HepG2 (cell line): ENCODE measurements around the gene CDH13. TPM values are rescaled to one million over a fixed set of nuclear protein-coding genes. Genes with fewer than 3 reads are reported as not detected.

Experiments
- ATAC-seq: fragments of 200-7000 bp; cut with Tn5 transposase; 3 replicates; pipeline ENCODE4 v1.9.1; 2020; ENCODE audit warnings: mild to moderate bottlenecking, moderate library complexity
- BruUV-seq: library from RNA; stranded (reverse); fragments of 400-500 nt; replicated peaks from 2 replicates; lab custom pipeline; 2021; lab: Mats Ljungman, UMichigan
- CTCF ChIA-PET: fragments of 300-600 bp; formaldehyde crosslinking; extraction: SDS; loops from one replicate; lab custom pipeline; 2021; ENCODE audit warnings: low total read pairs, inconsistent platforms, low intra/inter-chr PET ratio; lab: Yijun Ruan, JAX
- POLR2A ChIA-PET: fragments of 350-600 bp; sonication (Branson Sonifier 250); formaldehyde crosslinking; loops from one replicate; lab custom pipeline; 2020; ENCODE audit warnings: antibody characterized with exemption, inconsistent platforms; lab: Yijun Ruan, JAX
- DNase-seq: peaks from one replicate; pipeline ENCODE4 v3.0.0-alpha.2; 2015; ENCODE audit warnings: low spot score
- FAIRE-seq: peaks from 3 replicates; lab custom pipeline; 2011; peaks lifted over from hg19 to GRCh38; lab: Jason Lieb, UNC
- H2AFZ ChIP-seq: one replicate; pipeline ENCODE4 v1.6.1; 2011; ENCODE audit warnings: low read length, inconsistent platforms
- H3K27ac ChIP-seq: fragments of 300-600 bp; 3 replicates; pipeline ENCODE4 v1.8.0; 2011; ENCODE audit warnings: mixed run types, mild to moderate bottlenecking, mixed read lengths, low read length, inconsistent platforms; ENCODE audit not compliant: insufficient read depth; ENCODE audit errors: extremely low read length
- H3K27me3 ChIP-seq, 2 experiments: fragments of 200-600 bp in 1 of 2; 2 replicates in 1 of 2; 3 replicates in 1 of 2; pipeline versions ENCODE4 v1.6.0 to v1.8.0; 2011; ENCODE audit warnings: low read length in 2 of 2, mild to moderate bottlenecking in 2 of 2, moderate library complexity in 2 of 2, inconsistent platforms in 1 of 2; ENCODE audit not compliant: insufficient read depth in 2 of 2, control insufficient read depth in 1 of 2
- H3K36me3 ChIP-seq, 2 experiments: fragments of 200-600 bp in 1 of 2; replicated peaks in 1 of 2; 2 replicates in 1 of 2; 3 replicates in 1 of 2; pipeline versions ENCODE4 v1.5.1 to v1.8.0; 2011; ENCODE audit warnings: low read length in 2 of 2, inconsistent platforms in 1 of 2; ENCODE audit not compliant: insufficient read depth in 2 of 2, control insufficient read depth in 1 of 2
- H3K4me1 ChIP-seq: 2 replicates; pipeline ENCODE4 v1.5.1; 2012; ENCODE audit warnings: low read length, inconsistent platforms; ENCODE audit not compliant: insufficient read depth
- H3K4me2 ChIP-seq: 2 replicates; pipeline ENCODE4 v1.6.0; 2011; ENCODE audit warnings: low read depth, low read length, inconsistent platforms
- H3K4me3 ChIP-seq, 3 experiments: fragments of 200-600 bp in 1 of 3; sonication (generic), shearing (Covaris generic) in 1 of 3; replicated peaks in 1 of 3; 2 replicates each; pipeline ENCODE4 v1.5.1; 2011 to 2016; ENCODE audit warnings: low read length in 3 of 3, inconsistent platforms in 2 of 3, low read depth in 2 of 3, mild to moderate bottlenecking in 2 of 3, control low read depth in 1 of 3, mixed read lengths in 1 of 3; ENCODE audit not compliant: insufficient read depth in 1 of 3
- H3K79me2 ChIP-seq: one replicate; pipeline ENCODE4 v1.6.1; 2011; ENCODE audit warnings: low read length, inconsistent platforms; ENCODE audit not compliant: insufficient read depth
- H3K9ac ChIP-seq: 2 replicates; pipeline ENCODE4 v1.6.0; 2011; ENCODE audit warnings: mild to moderate bottlenecking, low read depth, low read length, inconsistent platforms; ENCODE audit not compliant: insufficient read depth
- H3K9me3 ChIP-seq: 2 replicates; pipeline ENCODE4 v1.5.1; 2012; ENCODE audit warnings: mild to moderate bottlenecking, low read length
- H4K20me1 ChIP-seq: 2 replicates; pipeline ENCODE4 v1.6.0; 2011; ENCODE audit warnings: inconsistent platforms, mild to moderate bottlenecking, low read length, moderate library complexity; ENCODE audit not compliant: insufficient read depth
- ARHGAP35 ChIP-seq: sonication (generic); formaldehyde crosslinking; IDR thresholded peaks from 2 replicates; pipeline ENCODE4 v1.9.0; 2022; ENCODE audit warnings: mild to moderate bottlenecking, inconsistent platforms, moderate library complexity, missing genetic modification reagents, borderline replicate concordance
- BRD4 ChIP-seq: sonication (generic); formaldehyde crosslinking; IDR thresholded peaks from 2 replicates; pipeline ENCODE4 v1.4.0; 2020; ENCODE audit warnings: missing genetic modification reagents
- CCAR2 ChIP-seq: fragments of 200-400 bp; formaldehyde crosslinking; optimal IDR thresholded peaks from 2 replicates; pipeline ENCODE3; 2018; ENCODE audit warnings: low read depth, mild to moderate bottlenecking, low read length, moderate library complexity
- MAFF ChIP-seq: IDR thresholded peaks from 2 replicates; pipeline ENCODE4 v1.6.1; 2011; ENCODE audit warnings: low read depth, low read length, improper control_type of control experiment
- MAFK ChIP-seq, 2 experiments: IDR thresholded peaks in 1 of 2; conservative IDR thresholded peaks in 1 of 2; 2 replicates each; pipeline ENCODE4 v1.6.1; 2011; ENCODE audit warnings: improper control_type of control experiment in 2 of 2, low read length in 2 of 2
- NFE2L1 ChIP-seq: sonication (generic); formaldehyde crosslinking; IDR thresholded peaks from 2 replicates; pipeline ENCODE4 v1.4.0; 2020; ENCODE audit warnings: missing genetic modification reagents, mild to moderate bottlenecking, borderline replicate concordance
- NFE2L2 ChIP-seq: fragments of 150-350 bp; IDR thresholded peaks from 2 replicates; pipeline ENCODE4 v1.6.1; 2014; ENCODE audit warnings: low read length
- PAX8 ChIP-seq: sonication (generic); formaldehyde crosslinking; IDR thresholded peaks from 2 replicates; pipeline ENCODE4 v1.8.0; 2022; ENCODE audit warnings: mild to moderate bottlenecking, missing genetic modification reagents, borderline replicate concordance
- REL ChIP-seq: sonication (generic); formaldehyde crosslinking; conservative IDR thresholded peaks from 2 replicates; pipeline ENCODE4 v1.8.0; 2022; ENCODE audit warnings: mild to moderate bottlenecking, missing genetic modification reagents, moderate library complexity
- ZC3H4 ChIP-seq: sonication (generic); formaldehyde crosslinking; IDR thresholded peaks from 2 replicates; pipeline ENCODE4 v1.4.0; 2020; ENCODE audit warnings: missing genetic modification reagents, borderline replicate concordance
- ZNF232 ChIP-seq: sonication (generic); formaldehyde crosslinking; IDR thresholded peaks from 2 replicates; pipeline ENCODE4 v1.4.0; 2020; ENCODE audit warnings: missing genetic modification reagents, borderline replicate concordance
- ZNF354B ChIP-seq: sonication (generic); formaldehyde crosslinking; IDR thresholded peaks from 2 replicates; pipeline ENCODE4 v1.8.0; 2022; ENCODE audit warnings: mild to moderate bottlenecking, missing genetic modification reagents
- ZNF430 ChIP-seq: sonication (generic); formaldehyde crosslinking; IDR thresholded peaks from 2 replicates; pipeline ENCODE4 v1.9.0; 2021; ENCODE audit warnings: mild to moderate bottlenecking, missing genetic modification reagents
- ZNF850 ChIP-seq: sonication (generic); formaldehyde crosslinking; conservative IDR thresholded peaks from 2 replicates; pipeline ENCODE4 v1.9.0; 2021; ENCODE audit warnings: mild to moderate bottlenecking, missing genetic modification reagents
- WGBS: methylation state at CpG from one replicate; pipeline ENCODE4 v1.1.6; 2017; ENCODE audit warnings: low lambda C conversion rate; 5-methylcytosine and 5-hydroxymethylcytosine counted together
- in situ Hi-C: cut with HindIII; loops from 2 replicates; pipeline ENCODE4 v1.10.0; 2017; ENCODE audit warnings: low pct_unique_long_range_greater_than_20kb; ENCODE audit not compliant: extremely low pct_ligation_motif_present
- intact Hi-C: fragments of 100-400 bp; cut with micrococcal nuclease; formaldehyde crosslinking; loops from one replicate; pipeline ENCODE4 v1.10.0; 2022; ENCODE audit not compliant: unreplicated experiment
- polyA plus RNA-seq, 8 experiments: library from polyadenylated mRNA; depleted of rRNA in 3 of 8; stranded (reverse) in 7 of 8; unstranded in 1 of 8; fragments of >200 nt; fragmentation: Illumina TruSeq in 4 of 8; extraction: Trizol in 4 of 8; gene quantifications; 2 replicates each; pipeline versions ENCODE4 v1.2.1 to v1.2.3, GENCODE V29; 2011 to 2016; ENCODE audit warnings: low read depth in 4 of 8, missing spikeins in 1 of 8, mixed read lengths in 1 of 8; ENCODE audit not compliant: insufficient read depth in 1 of 8
- total RNA-seq, 5 experiments: library from RNA; depleted of rRNA; stranded (reverse); fragments of >200 nt; fragmentation: Illumina TruSeq; extraction: Trizol; gene quantifications; 2 replicates each; pipeline ENCODE4 v1.2.3, GENCODE V29; 2016; ENCODE audit warnings: low read depth in 1 of 5
- TF ChIP-seq, protein P1 (sequence below): IDR thresholded peaks from 2 replicates; pipeline ENCODE4 v1.6.1; 2016; ENCODE audit warnings: low read depth, missing genetic modification reagents, missing compliant biosample characterization
- TF ChIP-seq, protein P2 (sequence below): sonication (generic); formaldehyde crosslinking; IDR thresholded peaks from 2 replicates; pipeline ENCODE4 v1.4.0; 2020; ENCODE audit warnings: mild to moderate bottlenecking, missing genetic modification reagents, borderline replicate concordance

CDH13 gene
- total and polyA plus RNA-seq, 2 of the 13 experiments (the other 11 are each of a cell fraction or from before 2014, with no cell fraction given) = not detected

- DNase-seq = no peak
- ChIA-PET CTCF (no interaction called here), POLR2A (no interaction called here)
- intact Hi-C loops (no loop called here), in situ Hi-C loops (no loop called here)
- H3K9ac ChIP-seq = no peak overlapping the region
- no peaks in the 10 kb centered on the region for H3K9me3 ChIP-seq
- no peak overlapping the region for H3K27ac ChIP-seq
- 0 out of 5 replicates have a peak, but pooled peaks cover 0 to 4% of the 10 kb centered on the region in 2 experiments for H3K27me3 ChIP-seq
- 0% methylated on average over 3 of the region's 3 CpGs for WGBS
- H3K36me3 ChIP-seq = no peaks in the 10 kb centered on the region
- no peak for FAIRE-seq
- H3K79me2 ChIP-seq = no peaks in the 10 kb centered on the region
- no peak overlapping the region for H3K4me3 ChIP-seq
- H3K4me2 ChIP-seq = no peak overlapping the region
- H4K20me1 ChIP-seq = no peaks in the 10 kb centered on the region
- H2AFZ ChIP-seq = no peak overlapping the region
- no peak for ATAC-seq
- H3K4me1 ChIP-seq = no peaks in the 10 kb centered on the region
- BruUV-seq = no TSS peak
- TF ChIP-seq CCAR2 (no peak), ARHGAP35 (no peak), ZC3H4 (CRISPR knock-in tag) (no peak), NFE2L2 (peak; percentile 88), MAFK (conservative IDR thresholded peaks at IDR 0.05 in 1 of 2, IDR thresholded peaks at IDR 0.05 in 1 of 2; ENCODE audit: low read length in 2 of 2) (peak; percentile 96 to 97), NFE2L1 (CRISPR knock-in tag) (no peak), REL (no peak), ZNF354B (CRISPR knock-in tag) (no peak), BRD4 (CRISPR knock-in tag) (no peak), ZNF850 (CRISPR knock-in tag) (no peak), PAX8 (CRISPR knock-in tag) (no peak), MAFF (peak; percentile 95), ZNF232 (CRISPR knock-in tag) (no peak), ZNF430 (CRISPR knock-in tag) (no peak)
- TF ChIP-seq, protein P1, sequence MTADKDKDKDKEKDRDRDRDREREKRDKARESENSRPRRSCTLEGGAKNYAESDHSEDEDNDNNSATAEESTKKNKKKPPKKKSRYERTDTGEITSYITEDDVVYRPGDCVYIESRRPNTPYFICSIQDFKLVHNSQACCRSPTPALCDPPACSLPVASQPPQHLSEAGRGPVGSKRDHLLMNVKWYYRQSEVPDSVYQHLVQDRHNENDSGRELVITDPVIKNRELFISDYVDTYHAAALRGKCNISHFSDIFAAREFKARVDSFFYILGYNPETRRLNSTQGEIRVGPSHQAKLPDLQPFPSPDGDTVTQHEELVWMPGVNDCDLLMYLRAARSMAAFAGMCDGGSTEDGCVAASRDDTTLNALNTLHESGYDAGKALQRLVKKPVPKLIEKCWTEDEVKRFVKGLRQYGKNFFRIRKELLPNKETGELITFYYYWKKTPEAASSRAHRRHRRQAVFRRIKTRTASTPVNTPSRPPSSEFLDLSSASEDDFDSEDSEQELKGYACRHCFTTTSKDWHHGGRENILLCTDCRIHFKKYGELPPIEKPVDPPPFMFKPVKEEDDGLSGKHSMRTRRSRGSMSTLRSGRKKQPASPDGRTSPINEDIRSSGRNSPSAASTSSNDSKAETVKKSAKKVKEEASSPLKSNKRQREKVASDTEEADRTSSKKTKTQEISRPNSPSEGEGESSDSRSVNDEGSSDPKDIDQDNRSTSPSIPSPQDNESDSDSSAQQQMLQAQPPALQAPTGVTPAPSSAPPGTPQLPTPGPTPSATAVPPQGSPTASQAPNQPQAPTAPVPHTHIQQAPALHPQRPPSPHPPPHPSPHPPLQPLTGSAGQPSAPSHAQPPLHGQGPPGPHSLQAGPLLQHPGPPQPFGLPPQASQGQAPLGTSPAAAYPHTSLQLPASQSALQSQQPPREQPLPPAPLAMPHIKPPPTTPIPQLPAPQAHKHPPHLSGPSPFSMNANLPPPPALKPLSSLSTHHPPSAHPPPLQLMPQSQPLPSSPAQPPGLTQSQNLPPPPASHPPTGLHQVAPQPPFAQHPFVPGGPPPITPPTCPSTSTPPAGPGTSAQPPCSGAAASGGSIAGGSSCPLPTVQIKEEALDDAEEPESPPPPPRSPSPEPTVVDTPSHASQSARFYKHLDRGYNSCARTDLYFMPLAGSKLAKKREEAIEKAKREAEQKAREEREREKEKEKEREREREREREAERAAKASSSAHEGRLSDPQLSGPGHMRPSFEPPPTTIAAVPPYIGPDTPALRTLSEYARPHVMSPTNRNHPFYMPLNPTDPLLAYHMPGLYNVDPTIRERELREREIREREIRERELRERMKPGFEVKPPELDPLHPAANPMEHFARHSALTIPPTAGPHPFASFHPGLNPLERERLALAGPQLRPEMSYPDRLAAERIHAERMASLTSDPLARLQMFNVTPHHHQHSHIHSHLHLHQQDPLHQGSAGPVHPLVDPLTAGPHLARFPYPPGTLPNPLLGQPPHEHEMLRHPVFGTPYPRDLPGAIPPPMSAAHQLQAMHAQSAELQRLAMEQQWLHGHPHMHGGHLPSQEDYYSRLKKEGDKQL (CRISPR knock-in tag) = no peak
- TF ChIP-seq, protein P2, sequence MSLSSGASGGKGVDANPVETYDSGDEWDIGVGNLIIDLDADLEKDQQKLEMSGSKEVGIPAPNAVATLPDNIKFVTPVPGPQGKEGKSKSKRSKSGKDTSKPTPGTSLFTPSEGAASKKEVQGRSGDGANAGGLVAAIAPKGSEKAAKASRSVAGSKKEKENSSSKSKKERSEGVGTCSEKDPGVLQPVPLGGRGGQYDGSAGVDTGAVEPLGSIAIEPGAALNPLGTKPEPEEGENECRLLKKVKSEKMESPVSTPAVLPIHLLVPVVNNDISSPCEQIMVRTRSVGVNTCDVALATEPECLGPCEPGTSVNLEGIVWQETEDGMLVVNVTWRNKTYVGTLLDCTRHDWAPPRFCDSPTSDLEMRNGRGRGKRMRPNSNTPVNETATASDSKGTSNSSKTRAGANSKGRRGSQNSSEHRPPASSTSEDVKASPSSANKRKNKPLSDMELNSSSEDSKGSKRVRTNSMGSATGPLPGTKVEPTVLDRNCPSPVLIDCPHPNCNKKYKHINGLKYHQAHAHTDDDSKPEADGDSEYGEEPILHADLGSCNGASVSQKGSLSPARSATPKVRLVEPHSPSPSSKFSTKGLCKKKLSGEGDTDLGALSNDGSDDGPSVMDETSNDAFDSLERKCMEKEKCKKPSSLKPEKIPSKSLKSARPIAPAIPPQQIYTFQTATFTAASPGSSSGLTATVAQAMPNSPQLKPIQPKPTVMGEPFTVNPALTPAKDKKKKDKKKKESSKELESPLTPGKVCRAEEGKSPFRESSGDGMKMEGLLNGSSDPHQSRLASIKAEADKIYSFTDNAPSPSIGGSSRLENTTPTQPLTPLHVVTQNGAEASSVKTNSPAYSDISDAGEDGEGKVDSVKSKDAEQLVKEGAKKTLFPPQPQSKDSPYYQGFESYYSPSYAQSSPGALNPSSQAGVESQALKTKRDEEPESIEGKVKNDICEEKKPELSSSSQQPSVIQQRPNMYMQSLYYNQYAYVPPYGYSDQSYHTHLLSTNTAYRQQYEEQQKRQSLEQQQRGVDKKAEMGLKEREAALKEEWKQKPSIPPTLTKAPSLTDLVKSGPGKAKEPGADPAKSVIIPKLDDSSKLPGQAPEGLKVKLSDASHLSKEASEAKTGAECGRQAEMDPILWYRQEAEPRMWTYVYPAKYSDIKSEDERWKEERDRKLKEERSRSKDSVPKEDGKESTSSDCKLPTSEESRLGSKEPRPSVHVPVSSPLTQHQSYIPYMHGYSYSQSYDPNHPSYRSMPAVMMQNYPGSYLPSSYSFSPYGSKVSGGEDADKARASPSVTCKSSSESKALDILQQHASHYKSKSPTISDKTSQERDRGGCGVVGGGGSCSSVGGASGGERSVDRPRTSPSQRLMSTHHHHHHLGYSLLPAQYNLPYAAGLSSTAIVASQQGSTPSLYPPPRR (CRISPR knock-in tag) = no peak
These were observed 806.4 kb downstream of the CDH13 start for GRCh38 chr16:83433201-83433600.
